H9 (cell line): ENCODE results near the gene UCKL1. TPM values are rescaled to one million over a fixed set of nuclear protein-coding genes. Genes with fewer than 3 reads are reported as not detected.

Experiments
- DNase-seq: peaks from one replicate; pipeline ENCODE4 v3.0.0-alpha.2; 2017
- H2AFZ ChIP-seq: one replicate; pipeline ENCODE4 v1.6.1; 2013; ENCODE audit warnings: mild to moderate bottlenecking, low read length, control low read depth, moderate library complexity
- H2AK5ac ChIP-seq: 2 replicates; pipeline ENCODE4 v1.6.1; 2013; ENCODE audit warnings: low read length, control low read depth, mixed read lengths; ENCODE audit not compliant: insufficient read length
- H2BK120ac ChIP-seq: one replicate; pipeline ENCODE4 v1.6.1; 2013; ENCODE audit warnings: low read depth, mild to moderate bottlenecking, low read length, control low read depth, inconsistent platforms; ENCODE audit not compliant: poor library complexity, severe bottlenecking
- H2BK12ac ChIP-seq: 2 replicates; pipeline ENCODE4 v1.6.1; 2013; ENCODE audit warnings: low read length, control low read depth, mixed read lengths, low read depth; ENCODE audit not compliant: insufficient read length
- H2BK15ac ChIP-seq: 2 replicates; pipeline ENCODE4 v1.6.1; 2013; ENCODE audit warnings: low read depth, low read length, control low read depth
- H2BK20ac ChIP-seq: one replicate; pipeline ENCODE4 v1.6.1; 2013; ENCODE audit warnings: low read depth, mild to moderate bottlenecking, low read length, control low read depth, inconsistent platforms; ENCODE audit not compliant: poor library complexity, severe bottlenecking
- H2BK5ac ChIP-seq: 2 replicates; pipeline ENCODE4 v1.6.1; 2013; ENCODE audit warnings: low read length, control low read depth, mixed read lengths; ENCODE audit not compliant: insufficient read length
- H3K14ac ChIP-seq: 2 replicates; pipeline ENCODE4 v1.6.1; 2013; ENCODE audit warnings: low read length, control low read depth; ENCODE audit not compliant: insufficient read depth
- H3K18ac ChIP-seq: 2 replicates; pipeline ENCODE4 v1.6.1; 2013; ENCODE audit warnings: low read depth, mild to moderate bottlenecking, mixed read lengths, low read length, control low read depth; ENCODE audit not compliant: insufficient read length
- H3K23ac ChIP-seq: 2 replicates; pipeline ENCODE4 v1.6.1; 2013; ENCODE audit warnings: low read length, control low read depth, mixed read lengths, low read depth; ENCODE audit not compliant: insufficient read length
- H3K23me2 ChIP-seq: 2 replicates; pipeline ENCODE4 v1.6.1; 2013; ENCODE audit warnings: low read depth, mild to moderate bottlenecking, mixed read lengths, low read length, control low read depth; ENCODE audit not compliant: insufficient read length, poor library complexity, severe bottlenecking
- H3K27ac ChIP-seq: 2 replicates; pipeline ENCODE4 v1.5.1; 2013; ENCODE audit warnings: low read length, control low read depth, mixed read lengths, low read depth; ENCODE audit not compliant: insufficient read length
- H3K27me3 ChIP-seq: 2 replicates; pipeline ENCODE4 v1.6.1; 2013; ENCODE audit warnings: low read length, control low read depth, inconsistent platforms; ENCODE audit not compliant: insufficient read depth
- H3K4ac ChIP-seq: 2 replicates; pipeline ENCODE4 v1.6.1; 2013; ENCODE audit warnings: low read depth, mild to moderate bottlenecking, control low read depth, inconsistent platforms, low read length, moderate library complexity
- H3K4me1 ChIP-seq: 2 replicates; pipeline ENCODE4 v1.6.1; 2013; ENCODE audit warnings: low read length, control low read depth, inconsistent platforms; ENCODE audit not compliant: insufficient read depth
- H3K4me2 ChIP-seq: 2 replicates; pipeline ENCODE4 v1.6.1; 2013; ENCODE audit warnings: low read length, control low read depth, mixed read lengths; ENCODE audit not compliant: insufficient read length, insufficient read depth
- H3K56ac ChIP-seq: 2 replicates; pipeline ENCODE4 v1.6.1; 2013; ENCODE audit warnings: low read depth, mild to moderate bottlenecking, mixed read lengths, low read length, control low read depth; ENCODE audit not compliant: insufficient read length
- H3K79me1 ChIP-seq: 2 replicates; pipeline ENCODE4 v1.6.1; 2013; ENCODE audit warnings: low read depth, mild to moderate bottlenecking, moderate library complexity, low read length, control low read depth, inconsistent platforms; ENCODE audit not compliant: insufficient read depth, poor library complexity, severe bottlenecking
- H3K79me2 ChIP-seq: 2 replicates; pipeline ENCODE4 v1.6.1; 2013; ENCODE audit warnings: low read length, control low read depth, inconsistent platforms; ENCODE audit not compliant: insufficient read depth
- H3K9ac ChIP-seq: 2 replicates; pipeline ENCODE4 v1.6.1; 2013; ENCODE audit warnings: low read length, control low read depth, mixed read lengths; ENCODE audit not compliant: insufficient read length; ENCODE audit errors: extremely low read depth
- H3K9me3 ChIP-seq: one replicate; pipeline ENCODE4 v1.6.1; 2013; ENCODE audit warnings: low read depth, low read length, inconsistent platforms; ENCODE audit not compliant: control insufficient read depth
- H3T11ph ChIP-seq: one replicate; pipeline ENCODE4 v1.6.1; 2013; ENCODE audit warnings: mild to moderate bottlenecking, low read length, control low read depth, inconsistent platforms
- H4K20me1 ChIP-seq: one replicate; pipeline ENCODE4 v1.6.1; 2013; ENCODE audit not compliant: control insufficient read depth, insufficient read length, insufficient read depth
- H4K5ac ChIP-seq: 2 replicates; pipeline ENCODE4 v1.6.1; 2013; ENCODE audit warnings: low read depth, mild to moderate bottlenecking, mixed read lengths, low read length, control low read depth; ENCODE audit not compliant: insufficient read length
- H4K8ac ChIP-seq: replicated peaks from 2 replicates; pipeline ENCODE4 v1.6.1; 2013; ENCODE audit warnings: low read length, control low read depth, mixed read lengths, low read depth; ENCODE audit not compliant: insufficient read length
- H4K91ac ChIP-seq: 2 replicates; pipeline ENCODE4 v1.6.1; 2013; ENCODE audit warnings: low read depth, mild to moderate bottlenecking, moderate library complexity, mixed read lengths, low read length, control low read depth; ENCODE audit not compliant: insufficient read length
- H3K27ac Mint-ChIP-seq, 3 experiments: 2 replicates in 2 of 3; 3 replicates in 1 of 3; pipeline ENCODE4 v1.8.0; 2020 to 2021; ENCODE audit warnings: mixed read lengths in 3 of 3, mild to moderate bottlenecking in 1 of 3, moderate library complexity in 1 of 3
- H3K27me3 Mint-ChIP-seq: 2 replicates; pipeline ENCODE4 v1.8.0; 2021; ENCODE audit warnings: low read depth, mild to moderate bottlenecking, moderate library complexity, mixed read lengths
- H3K36me3 Mint-ChIP-seq, 3 experiments: 2 replicates in 2 of 3; 3 replicates in 1 of 3; pipeline ENCODE4 v1.8.0; 2020 to 2021; ENCODE audit warnings: low read depth in 3 of 3, mixed read lengths in 3 of 3; ENCODE audit not compliant: insufficient read depth in 1 of 3
- H3K4me1 Mint-ChIP-seq, 2 experiments: 2 replicates each; pipeline ENCODE4 v1.8.0; 2020; ENCODE audit warnings: mixed read lengths in 2 of 2
- H3K4me3 Mint-ChIP-seq, 2 experiments: 2 replicates in 1 of 2; 3 replicates in 1 of 2; pipeline ENCODE4 v1.8.0; 2020 to 2021; ENCODE audit warnings: mild to moderate bottlenecking in 2 of 2, mixed read lengths in 2 of 2, moderate library complexity in 1 of 2
- H3K9me3 Mint-ChIP-seq, 2 experiments: 2 replicates in 1 of 2; 3 replicates in 1 of 2; pipeline ENCODE4 v1.8.0; 2020; ENCODE audit warnings: mild to moderate bottlenecking in 2 of 2, mixed read lengths in 2 of 2, moderate library complexity in 1 of 2
- WGBS: extraction: QIAGEN DNeasy Blood & Tissue Kit; methylation state at CpG from one replicate; pipeline ENCODE4 v1.1.7; 2013; ENCODE audit warnings: missing lambda C conversion rate, low lambda C conversion rate, mixed read lengths; ENCODE audit not compliant: insufficient read length; ENCODE audit errors: extremely low coverage; 5-methylcytosine and 5-hydroxymethylcytosine counted together
- total RNA-seq: library from RNA; stranded (reverse); gene quantifications from 2 replicates; pipeline ENCODE4 v1.2.1, GENCODE V29; 2021
- TF ChIP-seq, protein P1 (sequence below): fragments of 200-600 bp; sonication (generic); conservative IDR thresholded peaks from 3 replicates; pipeline ENCODE4 v1.8.0; 2021; ENCODE audit warnings: antibody characterized with exemption, mild to moderate bottlenecking

Gene UCKL1
- total RNA-seq, 1 experiment from 2014 or later, result 40.9 TPM

DNA sequence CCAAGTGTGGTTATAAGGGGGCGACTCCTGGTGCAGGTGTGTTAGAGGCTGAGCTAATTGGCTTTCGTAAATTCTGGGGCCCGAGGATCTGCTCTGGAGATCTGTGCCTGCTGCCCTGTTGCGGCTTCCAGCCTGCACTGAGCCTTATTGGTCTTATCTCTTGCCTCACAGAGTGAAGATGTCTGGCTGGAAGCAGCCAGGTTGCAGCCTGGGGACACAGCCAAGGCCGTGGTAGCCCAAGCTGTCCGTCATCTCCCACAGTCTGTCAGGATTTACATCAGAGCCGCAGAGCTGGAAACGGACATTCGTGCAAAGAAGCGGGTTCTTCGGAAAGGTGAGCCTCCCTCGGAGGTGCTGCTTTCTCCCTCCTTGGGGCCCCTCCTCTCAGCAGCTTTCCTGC, 44.7 kb upstream of the UCKL1 start:
- no peaks in the 10 kb centered on the region for H3K4me1 ChIP-seq

More for the DNA sequence above, 44.7 kb upstream of the UCKL1 start:
- H2BK5ac ChIP-seq, result no peak overlapping the region
- H4K20me1 ChIP-seq, result no peaks in the 10 kb centered on the region
- no peak overlapping the region for H4K91ac ChIP-seq
- no peak for DNase-seq
- no peaks in the 10 kb centered on the region for H3K79me1 ChIP-seq
- H3K14ac ChIP-seq, result no peak overlapping the region
- no CpG with 5 or more reads among the region's 12 CpGs for WGBS
- H2BK20ac ChIP-seq, result no peak overlapping the region
- no peaks in the 10 kb centered on the region for H3K9me3 Mint-ChIP-seq
- no peaks in the 10 kb centered on the region for H3K9me3 ChIP-seq
- no peak overlapping the region for H2BK15ac ChIP-seq
- H3K23ac ChIP-seq, result no peak overlapping the region
- no peak overlapping the region; a peak in 1 of 7 replicates for H3K27ac Mint-ChIP-seq
- no peak overlapping the region for H3K9ac ChIP-seq
- no peak overlapping the region for H3K27ac ChIP-seq
- no peak overlapping the region for H3K56ac ChIP-seq
- H3K23me2 ChIP-seq, result no peaks in the 10 kb centered on the region
- H3K4me2 ChIP-seq, result no peak overlapping the region
- H2BK12ac ChIP-seq, result no peak overlapping the region
- no peak overlapping the region for H4K8ac ChIP-seq
- TF ChIP-seq, protein P1, sequence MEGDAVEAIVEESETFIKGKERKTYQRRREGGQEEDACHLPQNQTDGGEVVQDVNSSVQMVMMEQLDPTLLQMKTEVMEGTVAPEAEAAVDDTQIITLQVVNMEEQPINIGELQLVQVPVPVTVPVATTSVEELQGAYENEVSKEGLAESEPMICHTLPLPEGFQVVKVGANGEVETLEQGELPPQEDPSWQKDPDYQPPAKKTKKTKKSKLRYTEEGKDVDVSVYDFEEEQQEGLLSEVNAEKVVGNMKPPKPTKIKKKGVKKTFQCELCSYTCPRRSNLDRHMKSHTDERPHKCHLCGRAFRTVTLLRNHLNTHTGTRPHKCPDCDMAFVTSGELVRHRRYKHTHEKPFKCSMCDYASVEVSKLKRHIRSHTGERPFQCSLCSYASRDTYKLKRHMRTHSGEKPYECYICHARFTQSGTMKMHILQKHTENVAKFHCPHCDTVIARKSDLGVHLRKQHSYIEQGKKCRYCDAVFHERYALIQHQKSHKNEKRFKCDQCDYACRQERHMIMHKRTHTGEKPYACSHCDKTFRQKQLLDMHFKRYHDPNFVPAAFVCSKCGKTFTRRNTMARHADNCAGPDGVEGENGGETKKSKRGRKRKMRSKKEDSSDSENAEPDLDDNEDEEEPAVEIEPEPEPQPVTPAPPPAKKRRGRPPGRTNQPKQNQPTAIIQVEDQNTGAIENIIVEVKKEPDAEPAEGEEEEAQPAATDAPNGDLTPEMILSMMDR, result no peak
- H3K18ac ChIP-seq, result no peak overlapping the region
- no peak overlapping the region for H2BK120ac ChIP-seq
- H3K27me3 Mint-ChIP-seq, result no peaks in the 10 kb centered on the region
- H3K4me3 Mint-ChIP-seq, result no peak overlapping the region
- no peaks in the 10 kb centered on the region for H3K27me3 ChIP-seq
- H3K4ac ChIP-seq, result no peak overlapping the region
- H2AFZ ChIP-seq, result no peak overlapping the region
- H3K79me2 ChIP-seq, result no peaks in the 10 kb centered on the region
- H3K4me1 Mint-ChIP-seq, result peaks cover 6 to 7% of the 10 kb centered on the region in 2 experiments; a peak in 2 of 4 replicates
- H4K5ac ChIP-seq, result no peak overlapping the region
- no peak overlapping the region for H3T11ph ChIP-seq
- H2AK5ac ChIP-seq, result no peak overlapping the region
- H3K36me3 Mint-ChIP-seq, result peaks cover 31 to 86% (median 78%) of the 10 kb centered on the region in 3 experiments; a peak in 6 of 7 replicates
